SK-N-SH (cell line): ENCODE results near the gene MAP4K4. TPM values are rescaled to one million over a fixed set of nuclear protein-coding genes. Genes with fewer than 3 reads are reported as not detected.

ENCODE experiments used
- CTCF ChIA-PET: fragments of 300-600, 350-600 bp; formaldehyde crosslinking; extraction: SDS; loops from one replicate; lab custom pipeline; 2021; lab: Yijun Ruan, JAX
- POLR2A ChIA-PET: fragments of 350-600 bp; sonication (Branson Sonifier 250); formaldehyde crosslinking; extraction: SDS; loops from one replicate; lab custom pipeline; 2020; ENCODE audit warnings: antibody characterized with exemption, inconsistent platforms; lab: Yijun Ruan, JAX
- DNase-seq: peaks from one replicate; pipeline ENCODE4 v3.0.0; 2012
- H2AFZ ChIP-seq: fragments of 200-600 bp; sonication (generic); 2 replicates; pipeline ENCODE4 v1.8.1; 2016; ENCODE audit warnings: antibody characterized with exemption, mild to moderate bottlenecking, low read depth
- H3F3A ChIP-seq: fragments of 200-600 bp; sonication (generic); replicated peaks from 2 replicates; pipeline ENCODE3; 2016; ENCODE audit warnings: antibody characterized with exemption, mild to moderate bottlenecking; ENCODE audit not compliant: insufficient read depth
- H3K27ac ChIP-seq, 2 experiments: fragments of 200-500 bp in 1 of 2; fragments of 200-600 bp in 1 of 2; sonication (Bioruptor generic) in 1 of 2; sonication (generic), shearing (Covaris generic) in 1 of 2; 2 replicates each; pipeline versions ENCODE4 v1.5.1 to v1.6.1; 2014 to 2016; ENCODE audit warnings: low read depth in 2 of 2, inconsistent platforms in 1 of 2, low read length in 1 of 2, mild to moderate bottlenecking in 1 of 2, mixed read lengths in 1 of 2
- H3K27me3 ChIP-seq: fragments of 200-600 bp; sonication (generic), shearing (Covaris generic); 2 replicates; pipeline ENCODE4 v1.6.1; 2016; ENCODE audit warnings: mixed run types; ENCODE audit not compliant: insufficient read depth
- H3K36me3 ChIP-seq, 2 experiments: fragments of 200-500 bp in 1 of 2; fragments of 200-600 bp in 1 of 2; sonication (Bioruptor generic) in 1 of 2; sonication (generic) in 1 of 2; replicated peaks in 1 of 2; 2 replicates each; pipeline versions ENCODE3 to v1.5.1; 2014 to 2016; ENCODE audit warnings: low read length in 1 of 2, mild to moderate bottlenecking in 1 of 2; ENCODE audit not compliant: insufficient read depth in 2 of 2, control insufficient read depth in 1 of 2
- H3K4me1 ChIP-seq, 2 experiments: fragments of 200-500 bp in 1 of 2; fragments of 200-600 bp in 1 of 2; sonication (Bioruptor generic) in 1 of 2; sonication (generic), shearing (Covaris generic) in 1 of 2; 2 replicates each; pipeline versions ENCODE4 v1.5.1 to v1.6.1; 2014 to 2016; ENCODE audit warnings: low read depth in 1 of 2, low read length in 1 of 2, mixed run types in 1 of 2; ENCODE audit not compliant: insufficient read depth in 2 of 2, control insufficient read depth in 1 of 2
- H3K4me2 ChIP-seq: fragments of 200-600 bp; sonication (generic), shearing (Covaris generic); 2 replicates; pipeline ENCODE4 v1.6.1; 2017; ENCODE audit warnings: mixed run types
- H3K4me3 ChIP-seq, 2 experiments: fragments of 200-500 bp in 1 of 2; fragments of 200-600 bp in 1 of 2; sonication (Bioruptor generic) in 1 of 2; sonication (generic), shearing (Covaris generic) in 1 of 2; 2 replicates each; pipeline versions ENCODE4 v1.5.1 to v1.8.1; 2014 to 2016; ENCODE audit warnings: low read depth in 2 of 2, inconsistent platforms in 1 of 2, low read length in 1 of 2, mild to moderate bottlenecking in 1 of 2, mixed read lengths in 1 of 2, moderate library complexity in 1 of 2
- H3K79me2 ChIP-seq: fragments of 200-600 bp; sonication (generic); 2 replicates; pipeline ENCODE4 v1.8.1; 2017; ENCODE audit warnings: mild to moderate bottlenecking; ENCODE audit not compliant: insufficient read depth
- H3K9ac ChIP-seq: fragments of 200-600 bp; sonication (generic); 2 replicates; pipeline ENCODE4 v1.6.1; 2017; ENCODE audit warnings: mixed run types
- H3K9me2 ChIP-seq: fragments of 200-600 bp; sonication (generic); 2 replicates; pipeline ENCODE4 v1.6.1; 2017; ENCODE audit warnings: mixed run types
- H3K9me3 ChIP-seq: fragments of 200-600 bp; sonication (generic); 2 replicates; pipeline ENCODE4 v1.6.1; 2017; ENCODE audit warnings: mixed run types, mild to moderate bottlenecking, moderate library complexity
- H4K20me1 ChIP-seq: fragments of 200-600 bp; sonication (generic); 2 replicates; pipeline ENCODE4 v1.6.1; 2017; ENCODE audit warnings: mild to moderate bottlenecking, mixed run types; ENCODE audit not compliant: insufficient read depth
- ELF1 ChIP-seq: IDR thresholded peaks from 2 replicates; pipeline ENCODE4 v1.4.0; 2012
- EP300 ChIP-seq, 2 experiments: IDR thresholded peaks; 2 replicates each; pipeline versions ENCODE4 v1.4.0 to v1.6.1; 2012; ENCODE audit warnings: borderline replicate concordance in 1 of 2, low read depth in 1 of 2, low read length in 1 of 2
- EZH2phosphoT487 ChIP-seq: fragments of 200-600 bp; sonication (generic); IDR thresholded peaks from 2 replicates; pipeline ENCODE4 v1.6.1; 2017; ENCODE audit warnings: low read depth, mixed run types, mild to moderate bottlenecking, antibody characterized with exemption, moderate library complexity, borderline replicate concordance
- MEF2A ChIP-seq: IDR thresholded peaks from 2 replicates; pipeline ENCODE4 v1.4.0; 2012; ENCODE audit warnings: low read depth, borderline replicate concordance
- NRF1 ChIP-seq: IDR thresholded peaks from 2 replicates; pipeline ENCODE4 v1.6.1; 2012; ENCODE audit warnings: low read depth, mild to moderate bottlenecking, low read length
- POLR2AphosphoS5 ChIP-seq: IDR thresholded peaks from 2 replicates; pipeline ENCODE4 v1.6.1; 2012; ENCODE audit warnings: low read depth, low read length
- SMC3 ChIP-seq: IDR thresholded peaks from 2 replicates; pipeline ENCODE4 v1.6.1; 2012; ENCODE audit warnings: low read depth, low read length, improper control_type of control experiment
- TAF1 ChIP-seq: IDR thresholded peaks from 2 replicates; pipeline ENCODE4 v1.6.1; 2012; ENCODE audit warnings: low read depth, mild to moderate bottlenecking, low read length, moderate library complexity, borderline replicate concordance
- TEAD4 ChIP-seq: IDR thresholded peaks from 2 replicates; pipeline ENCODE4 v1.4.0; 2012; ENCODE audit warnings: mild to moderate bottlenecking, borderline replicate concordance; ENCODE audit not compliant: insufficient read depth
- YY1 ChIP-seq: IDR thresholded peaks from 2 replicates; pipeline ENCODE4 v1.4.0; 2012; ENCODE audit warnings: low read depth, mild to moderate bottlenecking
- WGBS: methylation state at CpG from one replicate; pipeline ENCODE4 v1.1.6; 2017; ENCODE audit warnings: low lambda C conversion rate; 5-methylcytosine and 5-hydroxymethylcytosine counted together
- polyA plus RNA-seq, 3 experiments: library from polyadenylated mRNA; depleted of rRNA; stranded (reverse); fragments of >200 nt; gene quantifications; 2 replicates each; pipeline ENCODE4 v1.2.3, GENCODE V29; 2012
- TF ChIP-seq, protein P1 (sequence below): fragments of 150-350 bp; IDR thresholded peaks from 2 replicates; pipeline ENCODE4 v1.6.1; 2017; ENCODE audit warnings: antibody characterized with exemption, low read length, low read depth, borderline replicate concordance
- TF ChIP-seq, protein P2 (sequence below): fragments of 200-600 bp; sonication (generic); IDR thresholded peaks from 2 replicates; pipeline ENCODE4 v1.6.1; 2017; ENCODE audit warnings: antibody characterized with exemption, mild to moderate bottlenecking, moderate library complexity
- TF ChIP-seq, protein P3 (sequence below): IDR thresholded peaks from 2 replicates; pipeline ENCODE4 v1.4.0; 2012; ENCODE audit warnings: low read depth, borderline replicate concordance
- TF ChIP-seq, protein P4 (sequence below): IDR thresholded peaks from 2 replicates; pipeline ENCODE4 v1.4.0; 2012; ENCODE audit warnings: low read depth
- TF ChIP-seq, protein P5 (sequence below): IDR thresholded peaks from 2 replicates; pipeline ENCODE4 v1.6.1; 2012; ENCODE audit warnings: mild to moderate bottlenecking, low read depth, low read length, moderate library complexity
- TF ChIP-seq, protein P6 (sequence below): IDR thresholded peaks from 2 replicates; pipeline ENCODE4; 2012
- TF ChIP-seq, protein P7 (sequence below): fragments of 150-350 bp; IDR thresholded peaks from 2 replicates; pipeline ENCODE4 v1.6.1; 2016; ENCODE audit warnings: mild to moderate bottlenecking, low read depth, low read length

MAP4K4 gene
- polyA plus RNA-seq, 1 of the 3 experiments (the other 2 are of a cell fraction) = 72.9 TPM

DNA sequence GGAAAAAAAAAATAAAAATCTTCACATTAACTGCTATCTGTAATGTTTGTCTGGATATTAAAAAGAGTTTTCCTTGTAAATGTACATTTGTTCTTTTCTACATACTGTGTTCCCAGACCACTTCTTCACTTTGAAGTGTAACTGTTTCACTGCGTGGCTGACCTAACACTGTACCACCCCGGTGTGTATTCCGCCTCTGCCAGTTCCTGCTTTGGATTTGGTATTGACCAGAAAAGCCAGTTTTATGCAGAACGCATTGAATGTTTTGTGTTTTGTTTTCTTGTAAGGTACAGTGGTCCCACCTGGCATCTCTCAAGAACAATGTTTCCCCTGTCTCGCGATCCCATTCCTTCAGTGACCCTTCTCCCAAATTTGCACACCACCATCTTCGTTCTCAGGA lies 166.0 kb downstream of the MAP4K4 start:
- no peaks in the 10 kb centered on the region for H4K20me1 ChIP-seq
- 97% methylated on average over 7 of the region's 7 CpGs for WGBS
- TF ChIP-seq EZH2phosphoT487 (no peak), MEF2A (no peak), TEAD4 (no peak), POLR2AphosphoS5 (no peak), SMC3 (no peak), YY1 (no peak), NRF1 (no peak), TAF1 (no peak), ELF1 (no peak), EP300 (IDR thresholded peaks at IDR 0.05; ENCODE audit: borderline replicate concordance in 1 of 2, low read depth in 1 of 2, low read length in 1 of 2) (no peak)
- TF ChIP-seq, protein P1, sequence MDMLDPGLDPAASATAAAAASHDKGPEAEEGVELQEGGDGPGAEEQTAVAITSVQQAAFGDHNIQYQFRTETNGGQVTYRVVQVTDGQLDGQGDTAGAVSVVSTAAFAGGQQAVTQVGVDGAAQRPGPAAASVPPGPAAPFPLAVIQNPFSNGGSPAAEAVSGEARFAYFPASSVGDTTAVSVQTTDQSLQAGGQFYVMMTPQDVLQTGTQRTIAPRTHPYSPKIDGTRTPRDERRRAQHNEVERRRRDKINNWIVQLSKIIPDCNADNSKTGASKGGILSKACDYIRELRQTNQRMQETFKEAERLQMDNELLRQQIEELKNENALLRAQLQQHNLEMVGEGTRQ = no peak
- TF ChIP-seq, protein P2, sequence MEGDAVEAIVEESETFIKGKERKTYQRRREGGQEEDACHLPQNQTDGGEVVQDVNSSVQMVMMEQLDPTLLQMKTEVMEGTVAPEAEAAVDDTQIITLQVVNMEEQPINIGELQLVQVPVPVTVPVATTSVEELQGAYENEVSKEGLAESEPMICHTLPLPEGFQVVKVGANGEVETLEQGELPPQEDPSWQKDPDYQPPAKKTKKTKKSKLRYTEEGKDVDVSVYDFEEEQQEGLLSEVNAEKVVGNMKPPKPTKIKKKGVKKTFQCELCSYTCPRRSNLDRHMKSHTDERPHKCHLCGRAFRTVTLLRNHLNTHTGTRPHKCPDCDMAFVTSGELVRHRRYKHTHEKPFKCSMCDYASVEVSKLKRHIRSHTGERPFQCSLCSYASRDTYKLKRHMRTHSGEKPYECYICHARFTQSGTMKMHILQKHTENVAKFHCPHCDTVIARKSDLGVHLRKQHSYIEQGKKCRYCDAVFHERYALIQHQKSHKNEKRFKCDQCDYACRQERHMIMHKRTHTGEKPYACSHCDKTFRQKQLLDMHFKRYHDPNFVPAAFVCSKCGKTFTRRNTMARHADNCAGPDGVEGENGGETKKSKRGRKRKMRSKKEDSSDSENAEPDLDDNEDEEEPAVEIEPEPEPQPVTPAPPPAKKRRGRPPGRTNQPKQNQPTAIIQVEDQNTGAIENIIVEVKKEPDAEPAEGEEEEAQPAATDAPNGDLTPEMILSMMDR = no peak
- TF ChIP-seq, protein P3, sequence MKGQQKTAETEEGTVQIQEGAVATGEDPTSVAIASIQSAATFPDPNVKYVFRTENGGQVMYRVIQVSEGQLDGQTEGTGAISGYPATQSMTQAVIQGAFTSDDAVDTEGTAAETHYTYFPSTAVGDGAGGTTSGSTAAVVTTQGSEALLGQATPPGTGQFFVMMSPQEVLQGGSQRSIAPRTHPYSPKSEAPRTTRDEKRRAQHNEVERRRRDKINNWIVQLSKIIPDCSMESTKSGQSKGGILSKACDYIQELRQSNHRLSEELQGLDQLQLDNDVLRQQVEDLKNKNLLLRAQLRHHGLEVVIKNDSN = no peak
- TF ChIP-seq, protein P4, sequence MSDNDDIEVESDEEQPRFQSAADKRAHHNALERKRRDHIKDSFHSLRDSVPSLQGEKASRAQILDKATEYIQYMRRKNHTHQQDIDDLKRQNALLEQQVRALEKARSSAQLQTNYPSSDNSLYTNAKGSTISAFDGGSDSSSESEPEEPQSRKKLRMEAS = no peak
- TF ChIP-seq, protein P5, sequence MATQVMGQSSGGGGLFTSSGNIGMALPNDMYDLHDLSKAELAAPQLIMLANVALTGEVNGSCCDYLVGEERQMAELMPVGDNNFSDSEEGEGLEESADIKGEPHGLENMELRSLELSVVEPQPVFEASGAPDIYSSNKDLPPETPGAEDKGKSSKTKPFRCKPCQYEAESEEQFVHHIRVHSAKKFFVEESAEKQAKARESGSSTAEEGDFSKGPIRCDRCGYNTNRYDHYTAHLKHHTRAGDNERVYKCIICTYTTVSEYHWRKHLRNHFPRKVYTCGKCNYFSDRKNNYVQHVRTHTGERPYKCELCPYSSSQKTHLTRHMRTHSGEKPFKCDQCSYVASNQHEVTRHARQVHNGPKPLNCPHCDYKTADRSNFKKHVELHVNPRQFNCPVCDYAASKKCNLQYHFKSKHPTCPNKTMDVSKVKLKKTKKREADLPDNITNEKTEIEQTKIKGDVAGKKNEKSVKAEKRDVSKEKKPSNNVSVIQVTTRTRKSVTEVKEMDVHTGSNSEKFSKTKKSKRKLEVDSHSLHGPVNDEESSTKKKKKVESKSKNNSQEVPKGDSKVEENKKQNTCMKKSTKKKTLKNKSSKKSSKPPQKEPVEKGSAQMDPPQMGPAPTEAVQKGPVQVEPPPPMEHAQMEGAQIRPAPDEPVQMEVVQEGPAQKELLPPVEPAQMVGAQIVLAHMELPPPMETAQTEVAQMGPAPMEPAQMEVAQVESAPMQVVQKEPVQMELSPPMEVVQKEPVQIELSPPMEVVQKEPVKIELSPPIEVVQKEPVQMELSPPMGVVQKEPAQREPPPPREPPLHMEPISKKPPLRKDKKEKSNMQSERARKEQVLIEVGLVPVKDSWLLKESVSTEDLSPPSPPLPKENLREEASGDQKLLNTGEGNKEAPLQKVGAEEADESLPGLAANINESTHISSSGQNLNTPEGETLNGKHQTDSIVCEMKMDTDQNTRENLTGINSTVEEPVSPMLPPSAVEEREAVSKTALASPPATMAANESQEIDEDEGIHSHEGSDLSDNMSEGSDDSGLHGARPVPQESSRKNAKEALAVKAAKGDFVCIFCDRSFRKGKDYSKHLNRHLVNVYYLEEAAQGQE = no peak
- TF ChIP-seq, protein P6, sequence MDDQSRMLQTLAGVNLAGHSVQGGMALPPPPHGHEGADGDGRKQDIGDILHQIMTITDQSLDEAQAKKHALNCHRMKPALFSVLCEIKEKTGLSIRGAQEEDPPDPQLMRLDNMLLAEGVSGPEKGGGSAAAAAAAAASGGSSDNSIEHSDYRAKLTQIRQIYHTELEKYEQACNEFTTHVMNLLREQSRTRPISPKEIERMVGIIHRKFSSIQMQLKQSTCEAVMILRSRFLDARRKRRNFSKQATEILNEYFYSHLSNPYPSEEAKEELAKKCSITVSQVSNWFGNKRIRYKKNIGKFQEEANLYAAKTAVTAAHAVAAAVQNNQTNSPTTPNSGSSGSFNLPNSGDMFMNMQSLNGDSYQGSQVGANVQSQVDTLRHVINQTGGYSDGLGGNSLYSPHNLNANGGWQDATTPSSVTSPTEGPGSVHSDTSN = no peak
- TF ChIP-seq, protein P7, sequence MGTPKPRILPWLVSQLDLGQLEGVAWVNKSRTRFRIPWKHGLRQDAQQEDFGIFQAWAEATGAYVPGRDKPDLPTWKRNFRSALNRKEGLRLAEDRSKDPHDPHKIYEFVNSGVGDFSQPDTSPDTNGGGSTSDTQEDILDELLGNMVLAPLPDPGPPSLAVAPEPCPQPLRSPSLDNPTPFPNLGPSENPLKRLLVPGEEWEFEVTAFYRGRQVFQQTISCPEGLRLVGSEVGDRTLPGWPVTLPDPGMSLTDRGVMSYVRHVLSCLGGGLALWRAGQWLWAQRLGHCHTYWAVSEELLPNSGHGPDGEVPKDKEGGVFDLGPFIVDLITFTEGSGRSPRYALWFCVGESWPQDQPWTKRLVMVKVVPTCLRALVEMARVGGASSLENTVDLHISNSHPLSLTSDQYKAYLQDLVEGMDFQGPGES = no peak
- TF ChIP-seq, all 33 proteins: peak for 0
- Histone ChIP-seq H3F3A (no peaks in the 10 kb centered on the region), H2AFZ (no peak overlapping the region), H3K4me1 (no peaks in the 10 kb centered on the region), H3K27me3 (no peaks in the 10 kb centered on the region), H3K9me2 (no peaks in the 10 kb centered on the region), H3K9ac (no peak overlapping the region), H3K79me2 (peaks cover 18% of the 10 kb centered on the region; the same call in 1 of the 2 replicates), H3K27ac (no peak overlapping the region), H3K4me2 (no peak overlapping the region), H3K36me3 (peaks cover 82 to 94% of the 10 kb centered on the region in 2 experiments), H3K9me3 (no peaks in the 10 kb centered on the region), H3K4me3 (no peak overlapping the region)
- ChIA-PET CTCF (interaction anchor here (1.0 to 1.9 kb wide), 3 partner anchors 20 to 34 kb away, joined by 3 to 4 read pairs (median 3); no protein-coding TSS in a partner anchor), POLR2A (no interaction called here)
- DNase-seq = no peak
